H9 (cell line): Measurements from ENCODE around the gene CDH22. TPM values are rescaled to one million over a fixed set of nuclear protein-coding genes. Genes with fewer than 3 reads are reported as not detected.

ENCODE experiments used
- DNase-seq: peaks from one replicate; pipeline ENCODE4 v3.0.0-alpha.2; 2017
- H2AFZ ChIP-seq: one replicate; pipeline ENCODE4 v1.6.1; 2013; ENCODE audit warnings: mild to moderate bottlenecking, low read length, control low read depth, moderate library complexity
- H2AK5ac ChIP-seq: 2 replicates; pipeline ENCODE4 v1.6.1; 2013; ENCODE audit warnings: low read length, control low read depth, mixed read lengths; ENCODE audit not compliant: insufficient read length
- H2BK120ac ChIP-seq: one replicate; pipeline ENCODE4 v1.6.1; 2013; ENCODE audit warnings: low read depth, mild to moderate bottlenecking, low read length, control low read depth, inconsistent platforms; ENCODE audit not compliant: poor library complexity, severe bottlenecking
- H2BK12ac ChIP-seq: 2 replicates; pipeline ENCODE4 v1.6.1; 2013; ENCODE audit warnings: low read length, control low read depth, mixed read lengths, low read depth; ENCODE audit not compliant: insufficient read length
- H2BK15ac ChIP-seq: 2 replicates; pipeline ENCODE4 v1.6.1; 2013; ENCODE audit warnings: low read depth, low read length, control low read depth
- H2BK20ac ChIP-seq: one replicate; pipeline ENCODE4 v1.6.1; 2013; ENCODE audit warnings: low read depth, mild to moderate bottlenecking, low read length, control low read depth, inconsistent platforms; ENCODE audit not compliant: poor library complexity, severe bottlenecking
- H2BK5ac ChIP-seq: 2 replicates; pipeline ENCODE4 v1.6.1; 2013; ENCODE audit warnings: low read length, control low read depth, mixed read lengths; ENCODE audit not compliant: insufficient read length
- H3K14ac ChIP-seq: 2 replicates; pipeline ENCODE4 v1.6.1; 2013; ENCODE audit warnings: low read length, control low read depth; ENCODE audit not compliant: insufficient read depth
- H3K18ac ChIP-seq: 2 replicates; pipeline ENCODE4 v1.6.1; 2013; ENCODE audit warnings: low read depth, mild to moderate bottlenecking, mixed read lengths, low read length, control low read depth; ENCODE audit not compliant: insufficient read length
- H3K23ac ChIP-seq: 2 replicates; pipeline ENCODE4 v1.6.1; 2013; ENCODE audit warnings: low read length, control low read depth, mixed read lengths, low read depth; ENCODE audit not compliant: insufficient read length
- H3K23me2 ChIP-seq: 2 replicates; pipeline ENCODE4 v1.6.1; 2013; ENCODE audit warnings: low read depth, mild to moderate bottlenecking, mixed read lengths, low read length, control low read depth; ENCODE audit not compliant: insufficient read length, poor library complexity, severe bottlenecking
- H3K27ac ChIP-seq: 2 replicates; pipeline ENCODE4 v1.5.1; 2013; ENCODE audit warnings: low read length, control low read depth, mixed read lengths, low read depth; ENCODE audit not compliant: insufficient read length
- H3K27me3 ChIP-seq: 2 replicates; pipeline ENCODE4 v1.6.1; 2013; ENCODE audit warnings: low read length, control low read depth, inconsistent platforms; ENCODE audit not compliant: insufficient read depth
- H3K4ac ChIP-seq: 2 replicates; pipeline ENCODE4 v1.6.1; 2013; ENCODE audit warnings: low read depth, mild to moderate bottlenecking, control low read depth, inconsistent platforms, low read length, moderate library complexity
- H3K4me1 ChIP-seq: 2 replicates; pipeline ENCODE4 v1.6.1; 2013; ENCODE audit warnings: low read length, control low read depth, inconsistent platforms; ENCODE audit not compliant: insufficient read depth
- H3K4me2 ChIP-seq: 2 replicates; pipeline ENCODE4 v1.6.1; 2013; ENCODE audit warnings: low read length, control low read depth, mixed read lengths; ENCODE audit not compliant: insufficient read length, insufficient read depth
- H3K56ac ChIP-seq: 2 replicates; pipeline ENCODE4 v1.6.1; 2013; ENCODE audit warnings: low read depth, mild to moderate bottlenecking, mixed read lengths, low read length, control low read depth; ENCODE audit not compliant: insufficient read length
- H3K79me1 ChIP-seq: 2 replicates; pipeline ENCODE4 v1.6.1; 2013; ENCODE audit warnings: low read depth, mild to moderate bottlenecking, moderate library complexity, low read length, control low read depth, inconsistent platforms; ENCODE audit not compliant: insufficient read depth, poor library complexity, severe bottlenecking
- H3K79me2 ChIP-seq: 2 replicates; pipeline ENCODE4 v1.6.1; 2013; ENCODE audit warnings: low read length, control low read depth, inconsistent platforms; ENCODE audit not compliant: insufficient read depth
- H3K9ac ChIP-seq: 2 replicates; pipeline ENCODE4 v1.6.1; 2013; ENCODE audit warnings: low read length, control low read depth, mixed read lengths; ENCODE audit not compliant: insufficient read length; ENCODE audit errors: extremely low read depth
- H3K9me3 ChIP-seq: one replicate; pipeline ENCODE4 v1.6.1; 2013; ENCODE audit warnings: low read depth, low read length, inconsistent platforms; ENCODE audit not compliant: control insufficient read depth
- H3T11ph ChIP-seq: one replicate; pipeline ENCODE4 v1.6.1; 2013; ENCODE audit warnings: mild to moderate bottlenecking, low read length, control low read depth, inconsistent platforms
- H4K20me1 ChIP-seq: one replicate; pipeline ENCODE4 v1.6.1; 2013; ENCODE audit not compliant: control insufficient read depth, insufficient read length, insufficient read depth
- H4K5ac ChIP-seq: 2 replicates; pipeline ENCODE4 v1.6.1; 2013; ENCODE audit warnings: low read depth, mild to moderate bottlenecking, mixed read lengths, low read length, control low read depth; ENCODE audit not compliant: insufficient read length
- H4K8ac ChIP-seq: replicated peaks from 2 replicates; pipeline ENCODE4 v1.6.1; 2013; ENCODE audit warnings: low read length, control low read depth, mixed read lengths, low read depth; ENCODE audit not compliant: insufficient read length
- H4K91ac ChIP-seq: 2 replicates; pipeline ENCODE4 v1.6.1; 2013; ENCODE audit warnings: low read depth, mild to moderate bottlenecking, moderate library complexity, mixed read lengths, low read length, control low read depth; ENCODE audit not compliant: insufficient read length
- H3K27ac Mint-ChIP-seq, 3 experiments: 2 replicates in 2 of 3; 3 replicates in 1 of 3; pipeline ENCODE4 v1.8.0; 2020 to 2021; ENCODE audit warnings: mixed read lengths in 3 of 3, mild to moderate bottlenecking in 1 of 3, moderate library complexity in 1 of 3
- H3K27me3 Mint-ChIP-seq: 2 replicates; pipeline ENCODE4 v1.8.0; 2021; ENCODE audit warnings: low read depth, mild to moderate bottlenecking, moderate library complexity, mixed read lengths
- H3K36me3 Mint-ChIP-seq, 3 experiments: 2 replicates in 2 of 3; 3 replicates in 1 of 3; pipeline ENCODE4 v1.8.0; 2020 to 2021; ENCODE audit warnings: low read depth in 3 of 3, mixed read lengths in 3 of 3; ENCODE audit not compliant: insufficient read depth in 1 of 3
- H3K4me1 Mint-ChIP-seq, 2 experiments: 2 replicates each; pipeline ENCODE4 v1.8.0; 2020; ENCODE audit warnings: mixed read lengths in 2 of 2
- H3K4me3 Mint-ChIP-seq, 2 experiments: 2 replicates in 1 of 2; 3 replicates in 1 of 2; pipeline ENCODE4 v1.8.0; 2020 to 2021; ENCODE audit warnings: mild to moderate bottlenecking in 2 of 2, mixed read lengths in 2 of 2, moderate library complexity in 1 of 2
- H3K9me3 Mint-ChIP-seq, 2 experiments: 2 replicates in 1 of 2; 3 replicates in 1 of 2; pipeline ENCODE4 v1.8.0; 2020; ENCODE audit warnings: mild to moderate bottlenecking in 2 of 2, mixed read lengths in 2 of 2, moderate library complexity in 1 of 2
- WGBS: extraction: QIAGEN DNeasy Blood & Tissue Kit; methylation state at CpG from one replicate; pipeline ENCODE4 v1.1.7; 2013; ENCODE audit warnings: missing lambda C conversion rate, low lambda C conversion rate, mixed read lengths; ENCODE audit not compliant: insufficient read length; ENCODE audit errors: extremely low coverage; 5-methylcytosine and 5-hydroxymethylcytosine counted together
- total RNA-seq: library from RNA; stranded (reverse); gene quantifications from 2 replicates; pipeline ENCODE4 v1.2.1, GENCODE V29; 2021
- TF ChIP-seq, protein P1 (sequence below): fragments of 200-600 bp; sonication (generic); conservative IDR thresholded peaks from 3 replicates; pipeline ENCODE4 v1.8.0; 2021; ENCODE audit warnings: antibody characterized with exemption, mild to moderate bottlenecking

The CDH22 gene
- total RNA-seq, 1 experiment from 2014 or later: not detected

GRCh38 chr20:46342451-46343347 is 34.4 kb upstream of the CDH22 start:
- no peak overlapping the region for H3K4me2 ChIP-seq
- H3K23ac ChIP-seq: no peak overlapping the region
- H3K27me3 ChIP-seq: no peaks in the 10 kb centered on the region; the same call in 1 of the 2 replicates
- no peak overlapping the region for H2BK15ac ChIP-seq
- H4K5ac ChIP-seq: no peak overlapping the region
- no peak overlapping the region for H3T11ph ChIP-seq
- H2AFZ ChIP-seq: no peak overlapping the region
- DNase-seq: no peak
- no peak overlapping the region for H3K56ac ChIP-seq
- H4K91ac ChIP-seq: no peak overlapping the region
- no peak overlapping the region for H2BK12ac ChIP-seq
- Mint-ChIP-seq H3K36me3 (peaks cover 0 to 7% (median 3%) of the 10 kb centered on the region in 3 experiments; a peak in 3 of 7 replicates), H3K4me1 (peaks cover 9 to 35% of the 10 kb centered on the region in 2 experiments), H3K4me3 (no peak overlapping the region), H3K27me3 (peaks cover 72% of the 10 kb centered on the region), H3K27ac (0 out of 7 replicates have a peak overlapping the region, but pooled peaks of 1 of the 3 experiments have one; percentile 60), H3K9me3 (no peaks in the 10 kb centered on the region)
- no peak overlapping the region for H2BK120ac ChIP-seq
- no peaks in the 10 kb centered on the region for H4K20me1 ChIP-seq
- H4K8ac ChIP-seq: no peak overlapping the region
- H2BK5ac ChIP-seq: no peak overlapping the region
- H3K79me2 ChIP-seq: no peaks in the 10 kb centered on the region
- H3K4me1 ChIP-seq: no peaks in the 10 kb centered on the region
- H3K4ac ChIP-seq: no peak overlapping the region
- H3K9ac ChIP-seq: no peak overlapping the region
- no peaks in the 10 kb centered on the region for H3K9me3 ChIP-seq
- H3K14ac ChIP-seq: no peak overlapping the region
- TF ChIP-seq, protein P1, sequence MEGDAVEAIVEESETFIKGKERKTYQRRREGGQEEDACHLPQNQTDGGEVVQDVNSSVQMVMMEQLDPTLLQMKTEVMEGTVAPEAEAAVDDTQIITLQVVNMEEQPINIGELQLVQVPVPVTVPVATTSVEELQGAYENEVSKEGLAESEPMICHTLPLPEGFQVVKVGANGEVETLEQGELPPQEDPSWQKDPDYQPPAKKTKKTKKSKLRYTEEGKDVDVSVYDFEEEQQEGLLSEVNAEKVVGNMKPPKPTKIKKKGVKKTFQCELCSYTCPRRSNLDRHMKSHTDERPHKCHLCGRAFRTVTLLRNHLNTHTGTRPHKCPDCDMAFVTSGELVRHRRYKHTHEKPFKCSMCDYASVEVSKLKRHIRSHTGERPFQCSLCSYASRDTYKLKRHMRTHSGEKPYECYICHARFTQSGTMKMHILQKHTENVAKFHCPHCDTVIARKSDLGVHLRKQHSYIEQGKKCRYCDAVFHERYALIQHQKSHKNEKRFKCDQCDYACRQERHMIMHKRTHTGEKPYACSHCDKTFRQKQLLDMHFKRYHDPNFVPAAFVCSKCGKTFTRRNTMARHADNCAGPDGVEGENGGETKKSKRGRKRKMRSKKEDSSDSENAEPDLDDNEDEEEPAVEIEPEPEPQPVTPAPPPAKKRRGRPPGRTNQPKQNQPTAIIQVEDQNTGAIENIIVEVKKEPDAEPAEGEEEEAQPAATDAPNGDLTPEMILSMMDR: no peak
- H2BK20ac ChIP-seq: no peak overlapping the region
- H3K23me2 ChIP-seq: no peaks in the 10 kb centered on the region
- WGBS: no CpG with 5 or more reads among the region's 17 CpGs
- no peak overlapping the region for H3K27ac ChIP-seq
- H3K18ac ChIP-seq: no peak overlapping the region
- no peak overlapping the region for H2AK5ac ChIP-seq
- H3K79me1 ChIP-seq: no peaks in the 10 kb centered on the region
